Fibroblast of the conjunctiva (primary cell): ENCODE measurements around the gene ARV1.
"Not testable (repeated sequence)": the region's sequence is repeated elsewhere in the genome, so short reads cannot be mapped to it uniquely, and the experiment has no call there.

Experiments used
- DNase-seq: peaks from one replicate; pipeline ENCODE4 v3.0.0-alpha.2; 2010; ENCODE audit warnings: low read depth

The ARV1 gene

DNA sequence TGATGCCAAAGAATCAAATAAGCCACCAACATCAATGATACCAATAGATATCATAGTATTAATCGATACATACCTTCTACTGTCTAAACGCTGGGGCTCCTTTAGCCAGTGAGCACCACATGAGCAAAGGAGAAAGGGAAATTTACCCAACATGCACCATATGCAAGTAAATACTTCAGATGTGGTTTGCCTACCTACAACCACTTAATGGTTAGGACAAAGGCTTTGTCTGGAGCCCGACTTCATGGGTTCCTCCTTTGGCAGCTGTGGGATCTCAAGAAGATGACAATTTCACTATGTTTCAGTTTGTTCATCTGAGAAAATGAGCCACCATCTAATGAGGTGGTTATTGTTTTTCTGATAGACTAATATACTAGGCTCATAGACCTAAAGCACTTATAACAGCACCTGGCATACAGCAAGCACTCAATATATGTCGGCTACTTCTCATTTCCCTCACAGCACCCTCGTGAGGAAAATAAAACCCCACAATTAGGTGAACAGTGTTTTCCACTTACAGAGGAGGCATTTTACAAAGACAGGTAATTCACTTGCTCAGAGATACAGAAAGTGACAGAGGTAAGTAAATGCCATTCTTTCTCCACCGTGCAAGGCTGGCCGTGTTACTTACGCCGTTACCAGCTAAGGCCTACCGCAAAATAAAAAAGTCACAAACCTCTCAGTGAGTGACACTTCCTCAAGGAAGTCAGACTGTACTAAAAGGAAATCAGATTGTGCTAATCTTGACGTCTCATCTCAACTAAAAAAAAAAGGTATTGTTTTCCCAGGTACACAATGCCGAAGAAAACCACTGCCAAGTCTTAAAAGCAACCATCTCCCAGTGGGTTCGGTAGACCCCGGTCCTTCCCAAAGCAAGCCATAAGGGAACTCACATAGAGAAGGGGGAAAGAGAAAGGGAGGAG is 1.8 kb upstream of the ARV1 start:
- DNase-seq, result no peak

DNA sequence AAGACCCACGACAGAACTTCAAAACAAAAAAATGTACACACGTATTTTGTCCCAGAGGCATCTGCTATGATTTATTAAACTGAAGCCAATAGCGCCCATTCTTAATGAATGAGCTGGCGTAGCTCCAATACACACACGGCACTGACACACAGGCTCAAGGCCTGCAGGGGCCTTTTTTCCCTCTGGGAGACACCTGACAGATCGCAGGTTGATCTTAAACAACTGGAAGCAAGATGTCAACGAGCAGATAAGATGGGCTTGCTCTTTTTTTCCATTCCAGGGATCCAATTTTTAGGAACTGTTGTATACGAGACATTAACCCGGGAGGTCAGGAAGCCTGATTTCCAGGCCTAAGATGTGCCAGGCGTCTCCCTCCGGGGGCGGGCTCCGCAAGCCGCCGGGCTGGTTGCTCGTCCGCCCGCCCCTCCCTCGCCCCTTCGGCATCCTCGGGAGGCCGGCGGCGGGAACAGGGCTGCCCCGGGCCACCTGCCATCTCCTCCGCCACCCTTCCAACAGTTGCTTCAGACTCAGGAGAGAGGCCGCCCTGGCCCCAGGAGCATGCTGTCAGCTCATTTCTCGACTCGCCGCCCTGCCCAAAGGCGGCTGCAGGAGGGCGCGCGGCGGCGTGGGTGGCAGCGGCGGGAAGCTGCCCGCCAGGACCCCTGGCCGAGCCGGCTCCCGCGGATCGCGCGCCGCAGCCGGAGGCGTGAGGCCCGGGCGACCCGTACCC is 968 bp upstream of the ARV1 start:
- no peak for DNase-seq

- no peak for DNase-seq
Observed at GRCh38 chr1:230979389-230979716, 459 bp downstream of the ARV1 start.

- DNase-seq, result no peak
Observed at GRCh38 chr1:230979952-230980351, 1.1 kb downstream of the ARV1 start.

DNA sequence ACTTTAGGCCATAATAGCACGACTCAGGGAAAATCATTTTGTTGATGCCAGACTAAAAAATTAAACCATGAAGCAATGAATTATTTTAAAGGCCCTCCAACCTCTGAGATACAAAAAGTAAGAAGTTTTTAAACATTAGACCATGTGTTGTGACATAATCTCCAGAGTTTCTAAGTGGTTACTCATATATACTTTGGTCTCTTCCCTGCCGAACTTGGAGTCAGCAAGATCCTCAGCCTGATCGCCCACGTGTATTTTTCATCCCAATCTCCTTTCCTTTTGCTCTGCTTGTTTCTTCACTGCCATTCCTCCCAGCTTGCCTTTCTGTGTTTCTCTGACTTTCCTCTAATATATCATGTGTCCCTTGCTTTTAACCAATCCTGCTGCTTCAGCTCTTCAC is 3.8 kb downstream of the ARV1 start:
- DNase-seq, result no peak

GRCh38 chr1:230983811-230984210 is 4.9 kb downstream of the ARV1 start:
- DNase-seq, result no peak

- DNase-seq, result not testable (repeated sequence)
Observed at GRCh38 chr1:230984622-230985515, 6.0 kb downstream of the ARV1 start.

- DNase-seq, result no peak
Observed at GRCh38 chr1:230985711-230986110, 6.8 kb downstream of the ARV1 start.

DNA sequence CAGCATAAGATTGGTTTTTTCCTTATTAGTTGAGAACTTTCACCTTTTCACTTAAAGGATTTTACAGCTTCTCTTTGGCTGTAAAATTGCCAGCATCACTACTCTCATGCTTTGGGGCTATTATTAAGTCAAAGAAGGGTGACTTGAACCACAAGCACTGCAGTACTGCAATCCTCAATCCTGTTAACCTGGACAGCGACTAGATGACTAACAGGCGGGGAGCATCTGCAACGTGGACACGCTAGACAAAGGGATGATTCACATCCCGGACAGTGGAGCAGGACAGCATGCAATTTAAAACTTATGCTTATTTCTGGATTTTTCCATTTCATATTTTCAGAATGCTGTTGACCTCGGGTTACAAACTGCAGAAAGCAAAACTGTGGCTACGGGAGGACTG is 8.1 kb downstream of the ARV1 start:
- no peak for DNase-seq

DNA sequence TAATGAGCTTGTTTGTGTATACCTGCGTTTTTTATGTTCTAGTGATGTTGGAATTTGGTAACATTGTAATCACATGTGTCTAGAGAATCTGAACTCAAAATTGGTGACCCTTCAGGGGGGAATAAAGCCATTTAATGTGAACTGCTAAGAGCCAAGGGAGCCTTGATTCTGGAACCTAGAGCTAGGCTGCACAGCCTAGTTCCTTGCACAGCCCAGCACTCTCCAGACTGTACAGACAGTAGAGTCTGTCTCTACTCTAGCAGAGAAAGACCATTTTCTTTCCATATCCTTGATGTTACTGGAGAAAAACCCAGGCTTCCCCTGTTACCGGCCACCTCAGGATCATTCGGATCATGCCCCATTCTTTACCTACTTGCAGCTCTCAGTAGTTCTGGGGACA is 8.6 kb downstream of the ARV1 start:
- no peak for DNase-seq

DNA sequence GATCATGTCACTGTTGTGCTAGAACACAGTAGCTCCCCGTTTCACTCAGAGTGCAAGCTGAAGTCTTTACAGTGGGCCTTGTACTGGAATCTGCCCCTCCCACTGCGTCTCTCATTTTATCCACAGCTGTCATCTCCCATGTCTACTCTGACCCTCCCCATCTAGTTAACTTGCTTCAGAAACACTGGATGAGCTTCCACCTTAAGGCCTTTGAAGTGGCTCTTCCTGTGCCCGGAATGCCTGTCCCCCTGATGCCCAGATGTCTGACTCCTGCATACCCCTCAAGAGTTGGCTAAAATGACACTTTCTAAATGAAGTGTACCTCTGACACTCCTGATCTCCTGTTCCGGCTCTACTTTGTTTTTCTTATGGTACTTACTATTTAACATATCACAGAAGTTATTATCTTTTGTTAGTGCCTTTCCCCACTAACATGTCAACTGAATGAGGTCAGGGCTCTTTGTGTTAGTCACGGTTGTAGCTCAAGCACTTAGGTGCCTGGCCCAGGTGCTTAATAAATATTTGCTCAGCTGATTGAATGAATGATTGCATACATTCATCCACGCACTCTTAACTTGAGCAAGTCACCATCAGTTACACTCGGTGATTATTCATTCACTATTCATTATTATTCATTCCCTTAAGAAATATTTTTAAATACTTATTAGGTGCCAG is 13.3 kb downstream of the ARV1 start:
- no peak for DNase-seq

DNA sequence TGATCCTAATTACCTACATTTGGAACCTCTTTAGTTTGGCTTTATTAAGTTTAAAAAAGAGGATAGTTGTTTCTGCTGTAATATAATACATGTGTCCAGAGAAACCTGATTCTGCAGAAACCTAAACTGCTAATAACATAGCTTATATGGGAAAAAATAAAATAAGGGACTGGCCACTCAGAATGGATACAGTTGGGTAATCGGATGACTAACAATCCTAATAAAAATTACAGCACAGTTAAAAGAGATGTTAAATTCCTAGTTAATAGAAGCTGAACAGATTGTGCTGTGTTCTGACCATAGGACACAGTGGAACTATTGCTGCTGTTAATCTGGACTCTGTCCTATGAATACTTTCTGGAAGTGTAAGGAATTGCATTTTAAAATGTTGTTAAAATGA is 16.0 kb downstream of the ARV1 start:
- DNase-seq, result no peak

GRCh38 chr1:231000201-231000600 is 21.3 kb downstream of the ARV1 start:
- DNase-seq, result no peak

GRCh38 chr1:231000639-231001038 is 21.7 kb downstream of the ARV1 start:
- no peak for DNase-seq

GRCh38 chr1:231001892-231002291 is 23.0 kb downstream of the ARV1 start:
- no peak for DNase-seq

GRCh38 chr1:231007535-231007934 is 28.6 kb downstream of the ARV1 start:
- DNase-seq, result not testable (repeated sequence)

GRCh38 chr1:231011360-231011759 is 32.5 kb downstream of the ARV1 start:
- no peak for DNase-seq

DNA sequence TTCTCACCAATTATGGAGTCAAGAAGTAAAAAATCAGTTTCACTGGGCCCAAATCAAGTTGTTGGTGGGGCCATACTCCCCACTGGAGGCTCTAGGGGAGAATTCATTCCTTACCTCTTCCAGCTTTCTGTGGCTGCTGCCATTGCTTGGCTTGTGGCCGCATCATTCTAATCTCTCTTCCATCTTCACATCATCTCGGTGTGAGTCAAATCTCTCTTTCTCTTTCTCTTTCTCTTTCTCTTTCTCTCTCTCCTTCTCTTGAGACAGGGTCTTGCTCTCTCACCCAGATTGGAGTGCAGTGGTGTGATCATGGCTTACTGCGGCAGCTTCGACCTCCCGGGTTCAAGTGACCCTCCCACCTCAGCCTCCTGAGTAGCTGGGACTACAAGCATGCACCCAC is 33.1 kb downstream of the ARV1 start:
- no peak for DNase-seq

- DNase-seq, result no peak
Observed at GRCh38 chr1:231013391-231014015, 34.6 kb downstream of the ARV1 start.

DNA sequence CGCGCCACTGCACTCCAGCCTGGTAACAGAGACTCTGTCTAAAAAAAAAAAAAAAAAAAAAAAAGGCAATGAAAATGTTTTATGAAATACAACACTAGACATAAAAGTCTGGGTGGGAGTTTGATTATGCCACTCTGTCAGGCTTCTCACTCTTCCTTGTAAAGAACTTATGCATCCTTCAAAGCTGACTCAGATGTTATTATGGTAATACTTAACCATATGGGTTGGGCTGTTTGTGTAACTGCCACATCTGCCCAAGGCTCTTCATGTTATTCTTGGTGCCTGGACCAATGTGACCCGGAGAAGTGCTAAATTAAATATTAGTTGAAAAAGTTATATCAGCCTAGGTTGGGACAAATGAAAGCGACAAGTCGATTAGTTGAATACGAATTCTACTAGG is 37.3 kb downstream of the ARV1 start:
- DNase-seq, result no peak

DNA sequence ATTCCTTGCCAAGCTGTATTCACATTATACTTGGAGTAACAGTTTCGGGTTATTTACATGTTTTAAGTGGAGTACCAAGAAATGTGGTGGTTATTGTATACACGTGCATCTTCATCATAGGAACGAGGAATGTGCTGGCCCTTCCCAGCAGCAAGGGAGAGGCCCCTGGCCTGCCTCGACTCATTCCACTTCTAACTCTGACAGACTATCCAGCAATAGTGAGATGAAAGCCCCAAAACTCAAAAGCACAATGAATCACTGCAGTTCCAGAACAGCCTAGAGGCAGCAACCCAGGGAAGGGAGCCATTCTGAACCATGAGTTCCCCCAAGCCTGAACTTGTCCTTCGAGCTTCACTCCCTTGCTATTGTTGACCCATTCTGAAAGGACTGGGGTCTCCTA is 38.1 kb downstream of the ARV1 start:
- DNase-seq, result no peak
